T follicular helper cell (primary cell): ENCODE measurements around the gene EIF4A3.

Source experiments
- DNase-seq: peaks from one replicate; pipeline ENCODE4 v3.0.0-alpha.2; 2020; ENCODE audit warnings: low read depth

EIF4A3 gene

DNA sequence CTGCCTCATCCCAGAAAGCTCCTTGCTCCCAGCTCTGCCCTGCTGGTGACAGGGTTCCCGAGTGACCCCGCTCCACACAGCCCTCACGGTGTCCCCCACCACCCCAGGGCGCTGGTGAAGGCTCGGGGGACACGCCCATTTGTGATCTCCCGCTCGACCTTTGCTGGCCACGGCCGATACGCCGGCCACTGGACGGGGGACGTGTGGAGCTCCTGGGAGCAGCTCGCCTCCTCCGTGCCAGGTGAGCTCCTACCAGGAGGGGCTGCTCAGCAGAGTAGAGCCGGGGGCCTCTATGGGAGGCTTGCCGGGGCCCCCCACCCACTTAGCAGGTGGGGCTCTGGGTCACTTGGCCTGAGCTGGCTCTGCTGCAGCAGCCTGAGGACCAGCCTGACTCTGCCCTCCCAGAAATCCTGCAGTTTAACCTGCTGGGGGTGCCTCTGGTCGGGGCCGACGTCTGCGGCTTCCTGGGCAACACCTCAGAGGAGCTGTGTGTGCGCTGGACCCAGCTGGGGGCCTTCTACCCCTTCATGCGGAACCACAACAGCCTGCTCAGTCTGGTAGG is 34.4 kb downstream of the EIF4A3 start:
- no peak for DNase-seq

DNA sequence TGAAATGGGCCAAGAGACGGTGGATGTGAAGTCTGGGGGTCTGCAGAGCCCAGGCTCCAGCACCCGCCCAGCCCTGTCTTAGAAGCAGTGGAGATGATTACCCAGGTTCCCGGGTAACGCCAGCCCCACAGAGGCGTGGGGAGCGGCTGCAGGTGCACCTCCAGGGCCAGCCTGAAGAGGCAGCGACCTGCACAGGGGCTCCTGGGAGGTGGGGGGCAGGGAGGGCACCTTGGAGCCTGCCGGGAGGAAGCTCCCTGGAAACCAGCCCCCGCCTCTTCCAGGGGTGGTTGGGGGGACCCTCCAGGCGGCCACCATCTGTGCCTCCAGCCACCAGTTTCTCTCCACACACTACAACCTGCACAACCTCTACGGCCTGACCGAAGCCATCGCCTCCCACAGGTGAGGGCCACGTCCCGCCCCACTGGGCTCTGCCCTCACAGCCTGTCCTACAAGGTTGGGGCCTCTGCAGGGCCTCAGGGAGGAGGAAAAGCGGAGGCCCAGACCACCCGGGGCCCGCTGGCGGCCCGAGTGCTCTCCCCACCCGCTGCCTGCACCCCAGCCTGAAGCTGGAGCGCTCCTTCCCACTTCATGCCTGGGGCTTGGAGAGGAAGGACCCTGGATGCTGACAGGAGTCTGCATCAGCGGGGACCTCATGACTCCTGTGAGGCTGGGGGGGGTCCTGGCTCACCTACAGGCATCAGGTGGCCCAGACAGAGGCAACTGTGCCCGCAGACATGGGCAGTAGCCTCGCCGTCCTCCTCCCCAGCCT is 35.0 kb downstream of the EIF4A3 start:
- no peak for DNase-seq

GRCh38 chr17:80110927-80111701 is 35.8 kb downstream of the EIF4A3 start:
- no peak for DNase-seq

- no peak for DNase-seq
Observed at GRCh38 chr17:80110447-80110812, 36.5 kb downstream of the EIF4A3 start.

DNA sequence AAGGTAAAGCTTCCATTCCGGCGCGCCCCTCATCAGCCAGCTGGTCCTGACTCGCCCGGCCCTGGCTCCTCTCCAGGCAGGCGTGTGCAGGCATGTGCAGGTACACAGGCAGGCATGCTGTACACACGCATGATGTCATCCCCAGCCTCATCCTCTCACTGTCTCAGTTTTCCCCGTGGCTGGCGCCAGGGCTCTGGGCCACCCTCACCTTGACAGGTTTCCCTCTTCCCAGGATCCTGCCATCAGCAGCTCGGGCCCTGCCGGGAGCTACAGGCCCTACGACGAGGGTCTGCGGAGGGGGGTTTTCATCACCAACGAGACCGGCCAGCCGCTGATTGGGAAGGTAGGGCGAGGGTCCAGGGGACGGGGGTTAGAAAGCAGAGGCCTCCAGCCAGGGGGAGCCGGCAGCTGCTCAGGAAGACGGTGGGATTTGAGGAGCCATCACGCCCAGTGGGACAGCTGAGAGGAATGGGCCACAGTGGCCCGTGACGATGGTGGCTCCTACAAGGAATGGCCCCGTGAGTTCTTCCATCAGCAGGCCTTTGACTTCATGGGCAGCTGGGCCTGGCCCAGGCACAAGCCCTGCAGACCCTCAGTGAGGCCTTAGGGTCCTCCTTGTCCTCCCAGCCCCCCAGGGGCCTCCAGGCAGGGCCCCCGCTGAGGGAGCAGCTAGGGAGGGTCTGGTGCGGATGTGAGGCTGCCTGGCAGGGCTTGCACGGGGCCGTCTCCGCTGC is 37.0 kb downstream of the EIF4A3 start:
- DNase-seq, result no peak

DNA sequence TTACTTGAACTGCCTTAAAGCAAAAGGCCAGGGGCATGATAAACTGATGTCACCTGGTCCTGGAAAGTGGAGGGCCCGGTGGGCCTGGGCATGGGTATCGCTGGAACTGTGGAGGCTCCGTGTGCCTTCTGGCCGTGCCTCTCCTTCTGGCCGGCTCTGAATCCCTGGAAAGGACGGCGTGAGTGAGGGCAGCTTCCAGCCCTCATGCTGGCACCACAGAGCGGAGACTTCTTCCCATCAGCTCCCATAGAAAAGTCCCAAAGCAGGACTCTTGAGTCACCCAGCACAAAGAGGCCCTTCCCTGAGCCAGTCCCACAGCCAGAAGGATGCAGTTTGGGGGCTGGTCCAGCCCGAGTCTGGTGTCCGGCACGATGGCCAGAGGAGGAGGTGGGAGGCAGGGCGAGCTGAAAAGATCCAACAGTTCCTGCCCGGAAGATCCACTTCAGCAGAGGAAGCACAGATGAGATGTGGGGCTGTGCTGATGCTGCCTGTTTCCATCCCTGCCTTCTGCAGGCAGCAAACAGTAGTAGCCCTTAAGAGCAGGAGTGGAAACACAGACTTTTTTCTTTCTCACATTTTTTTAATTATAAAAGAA is 37.8 kb downstream of the EIF4A3 start:
- no peak for DNase-seq

DNA sequence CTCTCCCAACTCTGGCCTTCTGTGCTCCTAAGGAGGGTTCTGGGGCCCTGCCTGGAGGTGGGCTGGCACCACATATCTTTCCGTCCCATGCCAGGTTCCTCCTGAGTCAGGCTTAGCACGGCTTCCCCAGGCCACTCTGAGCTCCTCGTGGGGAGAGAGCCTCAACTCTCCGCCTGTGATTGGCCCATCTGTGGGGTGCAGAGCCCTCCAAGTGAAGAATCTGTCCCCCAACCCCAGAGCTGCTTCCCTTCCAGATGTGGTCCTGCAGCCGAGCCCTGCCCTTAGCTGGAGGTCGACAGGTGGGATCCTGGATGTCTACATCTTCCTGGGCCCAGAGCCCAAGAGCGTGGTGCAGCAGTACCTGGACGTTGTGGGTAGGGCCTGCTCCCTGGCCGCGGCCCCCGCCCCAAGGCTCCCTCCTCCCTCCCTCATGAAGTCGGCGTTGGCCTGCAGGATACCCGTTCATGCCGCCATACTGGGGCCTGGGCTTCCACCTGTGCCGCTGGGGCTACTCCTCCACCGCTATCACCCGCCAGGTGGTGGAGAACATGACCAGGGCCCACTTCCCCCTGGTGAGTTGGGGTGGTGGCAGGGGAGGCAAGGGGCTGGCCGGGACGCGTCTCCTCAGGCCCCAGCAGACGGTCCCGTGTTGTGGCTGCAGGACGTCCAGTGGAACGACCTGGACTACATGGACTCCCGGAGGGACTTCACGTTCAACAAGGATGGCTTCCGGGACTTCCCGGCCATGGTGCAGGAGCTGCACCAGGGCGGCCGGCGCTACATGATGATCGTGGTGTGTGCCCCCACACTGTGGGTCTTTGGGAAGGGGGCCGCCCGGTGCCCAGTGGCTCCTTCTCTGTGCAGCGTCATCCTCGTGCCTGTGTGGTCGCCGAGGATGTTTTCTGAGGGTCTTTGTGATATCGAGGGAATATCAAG is 38.6 kb downstream of the EIF4A3 start:
- DNase-seq, result no peak

DNA sequence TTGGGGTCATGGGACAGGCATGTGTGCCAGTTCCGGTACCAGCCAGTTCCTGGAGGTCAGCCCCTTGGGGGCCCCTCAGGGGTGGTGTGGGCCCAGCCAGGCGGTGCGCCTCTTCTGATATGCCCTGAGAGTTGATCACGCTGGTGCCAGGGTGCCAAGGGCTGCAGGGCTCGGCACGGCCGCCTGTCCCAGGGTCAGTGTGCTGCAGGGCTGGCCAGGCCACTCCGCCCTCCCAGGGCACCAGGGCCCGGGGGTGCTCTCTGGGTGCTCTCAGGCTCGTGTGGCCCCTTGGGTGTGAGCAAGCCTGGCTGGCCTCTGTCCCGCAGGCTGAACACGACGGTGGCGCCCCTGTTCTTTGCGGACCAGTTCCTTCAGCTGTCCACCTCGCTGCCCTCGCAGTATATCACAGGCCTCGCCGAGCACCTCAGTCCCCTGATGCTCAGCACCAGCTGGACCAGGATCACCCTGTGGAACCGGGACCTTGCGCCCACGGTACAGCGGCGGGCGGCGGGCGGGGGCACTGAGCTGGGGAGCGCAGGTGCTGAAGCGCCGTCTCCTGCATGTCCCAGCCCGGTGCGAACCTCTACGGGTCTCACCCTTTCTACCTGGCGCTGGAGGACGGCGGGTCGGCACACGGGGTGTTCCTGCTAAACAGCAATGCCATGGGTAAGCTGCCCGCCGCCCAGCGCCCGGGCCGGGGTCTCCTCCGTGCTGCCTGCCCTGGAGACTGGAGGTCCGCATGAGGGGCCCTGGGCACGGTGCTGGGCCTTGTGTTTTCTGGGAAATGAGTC is 39.5 kb downstream of the EIF4A3 start:
- no peak for DNase-seq

DNA sequence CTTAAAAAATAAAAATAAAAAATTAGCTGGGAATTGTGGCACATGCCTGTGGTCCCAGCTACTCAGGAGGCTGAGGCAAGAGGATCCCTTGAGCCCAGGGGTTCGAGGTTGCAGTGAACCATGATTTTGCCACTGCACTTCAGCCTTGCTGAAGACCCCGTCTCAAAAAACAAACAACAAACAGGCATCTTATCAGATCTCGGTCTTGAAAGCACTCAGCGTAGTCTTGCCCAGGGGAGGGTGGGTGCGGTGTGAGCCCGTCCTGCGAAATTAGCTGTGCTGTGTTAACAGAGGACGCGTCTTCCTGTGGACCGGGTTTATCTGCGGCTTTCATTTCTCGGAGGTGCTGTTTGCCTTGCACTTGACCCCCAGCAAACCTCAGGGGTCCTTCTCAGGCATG is 40.2 kb downstream of the EIF4A3 start:
- no peak for DNase-seq

GRCh38 chr17:80106176-80106575 is 40.8 kb downstream of the EIF4A3 start:
- DNase-seq, result no peak

- no peak for DNase-seq
Observed at GRCh38 chr17:80105762-80106161, 41.2 kb downstream of the EIF4A3 start.

- no peak for DNase-seq
Observed at GRCh38 chr17:80104956-80105375, 42.0 kb downstream of the EIF4A3 start.

- DNase-seq, result no peak
Observed at GRCh38 chr17:80104321-80104955, 42.5 kb downstream of the EIF4A3 start.

DNA sequence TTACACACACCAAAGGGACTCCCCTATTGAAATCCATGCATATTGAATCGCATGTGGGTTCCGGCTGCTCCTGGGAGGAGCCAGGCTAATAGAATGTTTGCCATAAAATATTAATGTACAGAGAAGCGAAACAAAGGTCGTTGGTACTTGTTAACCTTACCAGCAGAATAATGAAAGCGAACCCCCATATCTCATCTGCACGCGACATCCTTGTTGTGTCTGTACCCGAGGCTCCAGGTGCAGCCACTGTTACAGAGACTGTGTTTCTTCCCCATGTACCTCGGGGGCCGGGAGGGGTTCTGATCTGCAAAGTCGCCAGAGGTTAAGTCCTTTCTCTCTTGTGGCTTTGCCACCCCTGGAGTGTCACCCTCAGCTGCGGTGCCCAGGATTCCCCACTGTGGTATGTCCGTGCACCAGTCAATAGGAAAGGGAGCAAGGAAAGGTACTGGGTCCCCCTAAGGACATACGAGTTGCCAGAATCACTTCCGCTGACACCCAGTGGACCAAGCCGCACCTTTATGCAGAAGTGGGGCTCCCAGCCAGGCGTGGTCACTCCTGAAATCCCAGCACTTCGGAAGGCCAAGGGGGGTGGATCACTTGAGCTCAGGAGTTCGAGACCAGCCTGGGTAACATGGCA is 43.4 kb downstream of the EIF4A3 start:
- DNase-seq, result no peak

- DNase-seq, result no peak
Observed at GRCh38 chr17:80102664-80103448, 44.1 kb downstream of the EIF4A3 start.

- DNase-seq, result no peak
Observed at GRCh38 chr17:80101946-80102663, 44.8 kb downstream of the EIF4A3 start.
